ENCODE results near the gene SGK1.
"Not testable (repeated sequence)": the region's sequence is repeated elsewhere in the genome, so short reads cannot be mapped to it uniquely, and the experiment has no call there.

SGK1 gene

DNA sequence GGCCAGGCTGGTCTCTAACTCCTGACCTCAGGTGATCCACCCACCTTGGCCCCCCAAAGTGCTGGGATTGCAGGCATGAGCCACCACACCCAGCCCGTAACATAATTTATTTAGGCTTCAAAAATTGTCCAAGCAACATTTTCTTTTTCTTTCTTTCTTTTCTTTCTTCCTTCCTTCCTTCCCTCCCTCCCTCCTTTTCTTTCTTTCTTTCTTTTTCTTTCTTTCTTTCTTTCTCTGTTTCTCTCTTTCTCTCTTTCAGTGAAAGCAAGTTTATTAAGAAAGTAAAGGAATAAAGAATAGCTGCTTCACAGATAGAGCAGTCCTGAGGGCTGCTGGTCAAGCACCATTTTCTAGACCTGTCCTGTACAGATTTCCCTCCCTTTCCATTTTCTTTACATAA lies 113.2 kb downstream of the SGK1 start:
- H3K4me3 ChIP-seq (ENCODE audit: low read depth, low read length); H3K36me3 ChIP-seq (ENCODE audit: control insufficient read depth in 2 of 2, insufficient read depth in 1 of 2, low read length in 2 of 2); H3K4me1 ChIP-seq (ENCODE audit: control insufficient read depth, insufficient read depth, low read length); H3K27ac ChIP-seq (ENCODE audit: extremely low read depth, low read depth, low read length); H3K9me3 ChIP-seq (ENCODE audit: control insufficient read depth, insufficient read depth, low read depth, low read length); POLR2A ChIA-PET: not testable (repeated sequence)
- TF ChIP-seq ZNF366 (tag by site-specific recombination; conservative IDR thresholded peaks at IDR 0.05) = peak; percentile 70
- peak; percentile 54 for TF ChIP-seq PRDM1 (tag by site-specific recombination; IDR thresholded peaks at IDR 0.05)
- CTCF ChIA-PET = interaction anchor here (0.7 kb wide), 1 partner anchor 683 kb away, joined by 3 read pairs; no protein-coding TSS in a partner anchor

DNA sequence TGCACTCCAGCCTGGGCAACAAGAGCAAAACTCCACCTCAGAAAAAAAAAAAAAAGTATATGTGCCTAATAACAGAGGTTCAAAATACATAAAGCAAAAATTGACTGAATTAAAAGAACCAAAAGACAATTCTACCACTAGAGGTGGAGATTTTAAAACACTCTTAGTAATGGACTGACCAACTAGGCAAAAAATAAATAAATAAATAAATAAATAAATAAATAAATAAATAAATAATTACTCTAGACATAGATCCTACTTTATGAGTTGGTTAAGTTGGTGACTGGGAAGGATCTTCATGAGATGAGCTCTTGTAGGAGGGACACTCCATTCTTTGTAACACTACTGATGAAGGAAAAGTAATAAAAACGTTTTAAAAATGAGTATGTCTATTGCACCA lies 113.9 kb downstream of the SGK1 start:
- CTCF ChIA-PET = interaction anchor here (0.6 kb wide), 1 partner anchor 11 kb away, joined by 4 read pairs; no protein-coding TSS in a partner anchor
- H3K4me1 ChIP-seq (ENCODE audit: control insufficient read depth, insufficient read depth, low read length) = no peaks in the 10 kb centered on the region
- no peaks in the 10 kb centered on the region for H3K9me3 ChIP-seq (ENCODE audit: control insufficient read depth, insufficient read depth, low read depth, low read length)
- H3K27ac ChIP-seq (ENCODE audit: extremely low read depth, low read depth, low read length) = no peak overlapping the region
- POLR2A ChIA-PET = no interaction called here
- H3K36me3 ChIP-seq (ENCODE audit: control insufficient read depth in 2 of 2, insufficient read depth in 1 of 2, low read length in 2 of 2) = no peaks in the 10 kb centered on the region
- H3K4me3 ChIP-seq (ENCODE audit: low read depth, low read length) = no peak overlapping the region
- TF ChIP-seq ZXDB (tag by site-specific recombination; IDR thresholded peaks at IDR 0.05) (peak; percentile 74), ZNF266 (tag by site-specific recombination; IDR thresholded peaks at IDR 0.05; ENCODE audit: low read depth) (peak; percentile 85), ZBTB49 (tag by site-specific recombination; IDR thresholded peaks at IDR 0.05; ENCODE audit: low read depth) (no peak), ZBTB17 (tag by site-specific recombination; IDR thresholded peaks at IDR 0.05) (no peak), ZNF580 (tag by site-specific recombination; IDR thresholded peaks at IDR 0.05) (peak; percentile 51; the same call in 1 of the 2 replicates), ZNF639 (tag by site-specific recombination; IDR thresholded peaks at IDR 0.05) (0 out of 2 replicates have a peak, but pooled peaks have one; percentile 25), ZNF426 (tag by site-specific recombination; IDR thresholded peaks at IDR 0.05) (peak; percentile 94), ZNF341 (tag by site-specific recombination; IDR thresholded peaks at IDR 0.05; ENCODE audit: low read depth) (peak; percentile 40; the same call in 1 of the 2 replicates), GLI2 (tag by site-specific recombination; IDR thresholded peaks at IDR 0.05; ENCODE audit: borderline replicate concordance, low read depth) (peak; percentile 63; the same call in 1 of the 2 replicates), ZBTB21 (tag by site-specific recombination; IDR thresholded peaks at IDR 0.05) (peak; percentile 24; the same call in 1 of the 2 replicates), ATF2 (tag by site-specific recombination; IDR thresholded peaks at IDR 0.05; ENCODE audit: low read depth) (no peak), ZNF248 (tag by site-specific recombination; IDR thresholded peaks at IDR 0.05) (no peak), ZNF138 (tag by site-specific recombination; IDR thresholded peaks at IDR 0.05; ENCODE audit: borderline replicate concordance) (0 out of 2 replicates have a peak, but pooled peaks have one; percentile 32), ZFP37 (tag by site-specific recombination; IDR thresholded peaks at IDR 0.05) (peak; percentile 80; the same call in 1 of the 2 replicates)
- TF ChIP-seq, protein P1, sequence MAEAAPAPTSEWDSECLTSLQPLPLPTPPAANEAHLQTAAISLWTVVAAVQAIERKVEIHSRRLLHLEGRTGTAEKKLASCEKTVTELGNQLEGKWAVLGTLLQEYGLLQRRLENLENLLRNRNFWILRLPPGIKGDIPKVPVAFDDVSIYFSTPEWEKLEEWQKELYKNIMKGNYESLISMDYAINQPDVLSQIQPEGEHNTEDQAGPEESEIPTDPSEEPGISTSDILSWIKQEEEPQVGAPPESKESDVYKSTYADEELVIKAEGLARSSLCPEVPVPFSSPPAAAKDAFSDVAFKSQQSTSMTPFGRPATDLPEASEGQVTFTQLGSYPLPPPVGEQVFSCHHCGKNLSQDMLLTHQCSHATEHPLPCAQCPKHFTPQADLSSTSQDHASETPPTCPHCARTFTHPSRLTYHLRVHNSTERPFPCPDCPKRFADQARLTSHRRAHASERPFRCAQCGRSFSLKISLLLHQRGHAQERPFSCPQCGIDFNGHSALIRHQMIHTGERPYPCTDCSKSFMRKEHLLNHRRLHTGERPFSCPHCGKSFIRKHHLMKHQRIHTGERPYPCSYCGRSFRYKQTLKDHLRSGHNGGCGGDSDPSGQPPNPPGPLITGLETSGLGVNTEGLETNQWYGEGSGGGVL (tag by site-specific recombination; IDR thresholded peaks at IDR 0.05) = no peak
- TF ChIP-seq, protein P2, sequence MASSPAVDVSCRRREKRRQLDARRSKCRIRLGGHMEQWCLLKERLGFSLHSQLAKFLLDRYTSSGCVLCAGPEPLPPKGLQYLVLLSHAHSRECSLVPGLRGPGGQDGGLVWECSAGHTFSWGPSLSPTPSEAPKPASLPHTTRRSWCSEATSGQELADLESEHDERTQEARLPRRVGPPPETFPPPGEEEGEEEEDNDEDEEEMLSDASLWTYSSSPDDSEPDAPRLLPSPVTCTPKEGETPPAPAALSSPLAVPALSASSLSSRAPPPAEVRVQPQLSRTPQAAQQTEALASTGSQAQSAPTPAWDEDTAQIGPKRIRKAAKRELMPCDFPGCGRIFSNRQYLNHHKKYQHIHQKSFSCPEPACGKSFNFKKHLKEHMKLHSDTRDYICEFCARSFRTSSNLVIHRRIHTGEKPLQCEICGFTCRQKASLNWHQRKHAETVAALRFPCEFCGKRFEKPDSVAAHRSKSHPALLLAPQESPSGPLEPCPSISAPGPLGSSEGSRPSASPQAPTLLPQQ (tag by site-specific recombination; IDR thresholded peaks at IDR 0.05) = no peak
- TF ChIP-seq, protein P3, sequence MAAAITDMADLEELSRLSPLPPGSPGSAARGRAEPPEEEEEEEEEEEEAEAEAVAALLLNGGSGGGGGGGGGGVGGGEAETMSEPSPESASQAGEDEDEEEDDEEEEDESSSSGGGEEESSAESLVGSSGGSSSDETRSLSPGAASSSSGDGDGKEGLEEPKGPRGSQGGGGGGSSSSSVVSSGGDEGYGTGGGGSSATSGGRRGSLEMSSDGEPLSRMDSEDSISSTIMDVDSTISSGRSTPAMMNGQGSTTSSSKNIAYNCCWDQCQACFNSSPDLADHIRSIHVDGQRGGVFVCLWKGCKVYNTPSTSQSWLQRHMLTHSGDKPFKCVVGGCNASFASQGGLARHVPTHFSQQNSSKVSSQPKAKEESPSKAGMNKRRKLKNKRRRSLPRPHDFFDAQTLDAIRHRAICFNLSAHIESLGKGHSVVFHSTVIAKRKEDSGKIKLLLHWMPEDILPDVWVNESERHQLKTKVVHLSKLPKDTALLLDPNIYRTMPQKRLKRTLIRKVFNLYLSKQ (tag by site-specific recombination; IDR thresholded peaks at IDR 0.05; ENCODE audit: borderline replicate concordance) = peak; percentile 78; the same call in 1 of the 2 replicates
- TF ChIP-seq, protein P4, sequence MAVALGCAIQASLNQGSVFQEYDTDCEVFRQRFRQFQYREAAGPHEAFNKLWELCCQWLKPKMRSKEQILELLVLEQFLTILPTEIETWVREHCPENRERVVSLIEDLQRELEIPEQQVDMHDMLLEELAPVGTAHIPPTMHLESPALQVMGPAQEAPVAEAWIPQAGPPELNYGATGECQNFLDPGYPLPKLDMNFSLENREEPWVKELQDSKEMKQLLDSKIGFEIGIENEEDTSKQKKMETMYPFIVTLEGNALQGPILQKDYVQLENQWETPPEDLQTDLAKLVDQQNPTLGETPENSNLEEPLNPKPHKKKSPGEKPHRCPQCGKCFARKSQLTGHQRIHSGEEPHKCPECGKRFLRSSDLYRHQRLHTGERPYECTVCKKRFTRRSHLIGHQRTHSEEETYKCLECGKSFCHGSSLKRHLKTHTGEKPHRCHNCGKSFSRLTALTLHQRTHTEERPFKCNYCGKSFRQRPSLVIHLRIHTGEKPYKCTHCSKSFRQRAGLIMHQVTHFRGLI (tag by site-specific recombination; IDR thresholded peaks at IDR 0.05) = no peak

Measured in HEK293 (cell line).